PC-9 (cell line): ENCODE results near the gene R3HDM2.

Experiments
- CTCF ChIP-seq: fragments of 200-600 bp; sonication (generic); conservative IDR thresholded peaks from 2 replicates; pipeline ENCODE4 v1.6.1; 2017; ENCODE audit warnings: mixed run types, antibody characterized with exemption, mild to moderate bottlenecking, moderate library complexity
- EZH2 ChIP-seq: fragments of 200-600 bp; sonication (generic); IDR thresholded peaks from 2 replicates; pipeline ENCODE4 v1.8.0; 2017; ENCODE audit warnings: antibody characterized with exemption, low read depth

- no peak for TF ChIP-seq CTCF
- no peak for TF ChIP-seq EZH2
Observed at GRCh38 chr12:57479376-57480115, 48.7 kb upstream of the R3HDM2 start, which contains the start of gene ARHGAP9.
